ENCODE results near the gene CABCOCO1.

The CABCOCO1 gene

GRCh38 chr10:61797304-61798153, 134.8 kb downstream of the CABCOCO1 start:
- TF ChIP-seq CTCF (conservative IDR thresholded peaks at IDR 0.05; ENCODE audit: low read depth, low read length), result no peak
- H3K4me3 ChIP-seq (ENCODE audit: low read length), result no peak overlapping the region
- DNase-seq (ENCODE audit: low read depth), result no peak

GRCh38 chr10:61798713-61799112, 136.0 kb downstream of the CABCOCO1 start:
- no peak overlapping the region for H3K4me3 ChIP-seq (ENCODE audit: low read length)
- TF ChIP-seq CTCF (conservative IDR thresholded peaks at IDR 0.05; ENCODE audit: low read depth, low read length), result no peak
- DNase-seq (ENCODE audit: low read depth), result no peak

GRCh38 chr10:61801484-61801883, 138.8 kb downstream of the CABCOCO1 start:
- H3K4me3 ChIP-seq (ENCODE audit: low read length), result no peak overlapping the region
- no peak for TF ChIP-seq CTCF (conservative IDR thresholded peaks at IDR 0.05; ENCODE audit: low read depth, low read length)
- no peak for DNase-seq (ENCODE audit: low read depth)

- no peak overlapping the region for H3K4me3 ChIP-seq (ENCODE audit: low read length)
- no peak for TF ChIP-seq CTCF (conservative IDR thresholded peaks at IDR 0.05; ENCODE audit: low read depth, low read length)
- DNase-seq (ENCODE audit: low read depth), result no peak
These were observed 140.5 kb downstream of the CABCOCO1 start for GRCh38 chr10:61803269-61803668.

GRCh38 chr10:61804414-61804813, 141.7 kb downstream of the CABCOCO1 start:
- no peak for TF ChIP-seq CTCF (conservative IDR thresholded peaks at IDR 0.05; ENCODE audit: low read depth, low read length)
- DNase-seq (ENCODE audit: low read depth), result no peak

GRCh38 chr10:61805091-61805490, 142.4 kb downstream of the CABCOCO1 start:
- DNase-seq (ENCODE audit: low read depth), result no peak
- TF ChIP-seq CTCF (conservative IDR thresholded peaks at IDR 0.05; ENCODE audit: low read depth, low read length), result no peak

More at GRCh38 chr10:61804414-61804813, 141.7 kb downstream of the CABCOCO1 start:
- no peak overlapping the region for H3K4me3 ChIP-seq (ENCODE audit: low read length)

GRCh38 chr10:61810263-61810662, 147.5 kb downstream of the CABCOCO1 start:
- no peak overlapping the region for H3K4me3 ChIP-seq (ENCODE audit: low read length)
- TF ChIP-seq CTCF (conservative IDR thresholded peaks at IDR 0.05; ENCODE audit: low read depth, low read length), result no peak
- no peak for DNase-seq (ENCODE audit: low read depth)

More at GRCh38 chr10:61805091-61805490, 142.4 kb downstream of the CABCOCO1 start:
- no peak overlapping the region for H3K4me3 ChIP-seq (ENCODE audit: low read length)

Data from retinal pigment epithelial cell (primary cell).